Osteocyte (in vitro differentiated cells): ENCODE data around the gene CDK2AP2. TPM values are rescaled to one million over a fixed set of nuclear protein-coding genes. Genes with fewer than 3 reads are reported as not detected.
"Not testable (repeated sequence)": the region's sequence is repeated elsewhere in the genome, so short reads cannot be mapped to it uniquely, and the experiment has no call there.

Source experiments
- DNase-seq: peaks from one replicate; pipeline ENCODE4 v3.0.0; 2021; ENCODE audit warnings: mixed read lengths; ENCODE audit not compliant: unreplicated experiment; ENCODE audit errors: extremely low spot score
- H3K27ac Mint-ChIP-seq: one replicate; pipeline ENCODE4 v1.8.0; 2021; ENCODE audit warnings: mild to moderate bottlenecking, mixed read lengths; ENCODE audit not compliant: unreplicated experiment
- H3K27me3 Mint-ChIP-seq: one replicate; pipeline ENCODE4 v1.8.0; 2021; ENCODE audit warnings: mixed read lengths; ENCODE audit not compliant: unreplicated experiment
- H3K36me3 Mint-ChIP-seq: one replicate; pipeline ENCODE4 v1.8.0; 2021; ENCODE audit warnings: mixed read lengths; ENCODE audit not compliant: unreplicated experiment
- H3K4me1 Mint-ChIP-seq: one replicate; pipeline ENCODE4 v1.8.0; 2021; ENCODE audit warnings: mixed read lengths; ENCODE audit not compliant: unreplicated experiment
- H3K4me3 Mint-ChIP-seq: one replicate; pipeline ENCODE4 v1.8.0; 2021; ENCODE audit warnings: mild to moderate bottlenecking, moderate library complexity, mixed read lengths; ENCODE audit not compliant: unreplicated experiment
- H3K9me3 Mint-ChIP-seq: one replicate; pipeline ENCODE4 v1.8.0; 2021; ENCODE audit warnings: mixed read lengths; ENCODE audit not compliant: unreplicated experiment
- CTCF ChIP-seq: fragments of 200-600 bp; sonication (generic); IDR thresholded peaks from 2 replicates; pipeline ENCODE4 v1.5.0; 2021; ENCODE audit warnings: antibody characterized with exemption, mild to moderate bottlenecking, moderate library complexity
- long read RNA-seq: library from polyadenylated mRNA; unstranded; transcript quantifications from one replicate; pipeline ENCODE4 v2.0.0, GENCODE V29; 2021
- total RNA-seq: library from RNA; stranded (reverse); gene quantifications from 2 replicates; pipeline ENCODE4 v1.2.1, GENCODE V29; 2021

Gene CDK2AP2, protein sequence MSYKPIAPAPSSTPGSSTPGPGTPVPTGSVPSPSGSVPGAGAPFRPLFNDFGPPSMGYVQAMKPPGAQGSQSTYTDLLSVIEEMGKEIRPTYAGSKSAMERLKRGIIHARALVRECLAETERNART
- total RNA-seq: 32.2 and 37.4 TPM in 2 replicates
- long read RNA-seq, transcript CDK2AP2-201 (4 exons, 1,378 nt): major isoform, 7 of 13 reads
- long read RNA-seq, partial matches to known transcripts: 0 of 13 reads
- long read RNA-seq, other reads (novel, unspliced or antisense): 1 of 13 reads

GRCh38 chr11:67507864-67508485, at the start of gene CDK2AP2:
CDK2AP2 (minus strand) TSS chr11:67508162; CDS start chr11:67508082, 80 bp downstream.
- peak within 1 kb of the TSS; percentile 79 for H3K4me3 Mint-ChIP-seq
- H3K9me3 Mint-ChIP-seq: no peaks in the 10 kb centered on the region
- peaks cover 37% of the 10 kb centered on the region for H3K4me1 Mint-ChIP-seq
- peak within 1 kb of the TSS; percentile 95 for H3K27ac Mint-ChIP-seq
- TF ChIP-seq CTCF: no peak
- H3K27me3 Mint-ChIP-seq: peaks cover 20% of the 10 kb centered on the region
- DNase-seq: peak; percentile 99
- no peaks in the 10 kb centered on the region for H3K36me3 Mint-ChIP-seq

- H3K27ac Mint-ChIP-seq: no peak overlapping the region
- peaks cover 10% of the 10 kb centered on the region for H3K27me3 Mint-ChIP-seq
- no peak for DNase-seq
- H3K36me3 Mint-ChIP-seq: no peaks in the 10 kb centered on the region
- H3K4me1 Mint-ChIP-seq: no peaks in the 10 kb centered on the region
- no peak overlapping the region for H3K4me3 Mint-ChIP-seq
- H3K9me3 Mint-ChIP-seq: peaks cover 3% of the 10 kb centered on the region
- no peak for TF ChIP-seq CTCF
Measured at GRCh38 chr11:67556244-67556643, 48.3 kb upstream of the CDK2AP2 start.

- H3K27ac Mint-ChIP-seq, H3K4me1 Mint-ChIP-seq, H3K4me3 Mint-ChIP-seq, H3K9me3 Mint-ChIP-seq, DNase-seq, H3K36me3 Mint-ChIP-seq: not testable (repeated sequence)
- peaks cover 22% of the 10 kb centered on the region for H3K27me3 Mint-ChIP-seq
Measured at GRCh38 chr11:67551697-67552096, 43.7 kb upstream of the CDK2AP2 start.

- H3K27me3 Mint-ChIP-seq: peaks cover 26% of the 10 kb centered on the region
- H3K27ac Mint-ChIP-seq: no peak overlapping the region
- DNase-seq: no peak
- H3K4me3 Mint-ChIP-seq: no peak overlapping the region
- peaks cover 3% of the 10 kb centered on the region for H3K9me3 Mint-ChIP-seq
- no peaks in the 10 kb centered on the region for H3K4me1 Mint-ChIP-seq
- no peak for TF ChIP-seq CTCF
- no peaks in the 10 kb centered on the region for H3K36me3 Mint-ChIP-seq
Measured at GRCh38 chr11:67551127-67551526, 43.2 kb upstream of the CDK2AP2 start.

DNA sequence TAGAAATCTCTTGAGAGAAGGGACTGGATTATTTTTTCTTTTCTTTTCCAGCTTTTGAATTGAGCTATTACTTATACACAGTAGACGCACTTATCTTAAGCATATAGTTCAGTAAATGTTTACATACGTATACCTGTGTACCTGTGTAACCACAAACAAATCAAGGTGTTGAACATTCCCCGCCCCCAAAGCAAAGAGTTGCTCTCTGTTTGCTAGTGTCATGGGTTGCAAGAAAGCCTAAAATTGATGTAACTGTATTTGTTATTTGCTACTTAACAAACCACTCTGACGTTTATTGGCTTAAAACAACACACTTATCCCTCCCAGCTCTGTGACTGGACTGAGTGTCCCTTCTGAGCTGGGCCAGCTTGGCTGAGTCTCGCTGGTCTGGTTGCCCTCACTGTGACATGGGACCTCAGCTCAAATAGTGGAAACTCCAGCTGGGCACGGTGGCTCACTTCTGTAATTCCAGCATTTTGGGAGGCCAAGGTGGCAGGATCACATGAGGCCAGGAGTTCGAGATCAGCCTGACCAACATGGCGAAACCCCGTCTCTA, 40.7 kb upstream of the CDK2AP2 start:
- Mint-ChIP-seq H3K27me3 (peaks cover 33% of the 10 kb centered on the region), H3K36me3 (no peaks in the 10 kb centered on the region), H3K9me3 (peaks cover 3% of the 10 kb centered on the region), H3K27ac (no peak overlapping the region), H3K4me1 (peaks cover 5% of the 10 kb centered on the region), H3K4me3 (no peak overlapping the region)
- TF ChIP-seq CTCF: no peak
- no peak for DNase-seq

- not testable (repeated sequence) for H3K9me3 Mint-ChIP-seq, DNase-seq, H3K36me3 Mint-ChIP-seq, H3K4me1 Mint-ChIP-seq, H3K27ac Mint-ChIP-seq, H3K4me3 Mint-ChIP-seq
- peaks cover 33% of the 10 kb centered on the region for H3K27me3 Mint-ChIP-seq
Measured at GRCh38 chr11:67548112-67548511, 40.1 kb upstream of the CDK2AP2 start.
